ENCODE data around the gene NFIA.

The NFIA gene

DNA sequence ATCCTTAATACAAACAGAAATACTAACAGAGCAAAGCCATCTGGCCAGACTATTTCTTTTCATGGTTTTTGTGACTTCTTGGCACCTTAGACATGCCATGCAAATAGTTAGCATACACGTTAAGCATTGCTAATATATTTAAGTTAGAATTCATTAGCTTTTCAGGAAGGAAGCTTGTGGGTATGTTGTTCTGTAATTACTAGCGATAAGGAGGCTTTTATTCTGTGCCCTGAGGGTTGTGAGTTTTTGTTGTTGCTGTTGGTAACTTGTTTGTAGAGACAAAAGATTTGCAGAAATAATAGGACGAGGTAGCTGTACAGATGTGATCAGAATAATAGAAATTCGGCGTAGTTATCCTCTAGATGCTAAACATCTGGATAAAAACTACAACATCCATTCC, 337.3 kb downstream of the NFIA start:
- DNase-seq, result no peak

DNA sequence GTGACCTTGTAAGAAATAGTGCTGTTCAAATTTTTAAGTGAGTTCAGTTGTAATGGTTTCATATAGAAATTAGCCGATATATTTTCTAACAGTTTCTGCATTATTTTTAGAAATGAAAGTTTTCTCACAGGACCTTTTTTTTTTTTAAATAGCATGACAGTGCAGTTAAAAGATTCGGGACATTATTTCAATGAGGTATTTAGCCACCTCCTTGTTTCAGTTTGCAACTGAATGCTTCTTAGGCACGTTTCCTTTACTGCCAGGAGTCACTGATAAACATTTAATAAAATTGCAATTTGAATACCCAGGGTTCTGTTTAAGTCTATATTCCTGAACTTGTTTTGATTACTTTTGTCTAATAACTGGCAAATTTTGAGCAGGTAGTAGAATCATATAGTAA, 337.9 kb downstream of the NFIA start:
- no peak for DNase-seq

DNA sequence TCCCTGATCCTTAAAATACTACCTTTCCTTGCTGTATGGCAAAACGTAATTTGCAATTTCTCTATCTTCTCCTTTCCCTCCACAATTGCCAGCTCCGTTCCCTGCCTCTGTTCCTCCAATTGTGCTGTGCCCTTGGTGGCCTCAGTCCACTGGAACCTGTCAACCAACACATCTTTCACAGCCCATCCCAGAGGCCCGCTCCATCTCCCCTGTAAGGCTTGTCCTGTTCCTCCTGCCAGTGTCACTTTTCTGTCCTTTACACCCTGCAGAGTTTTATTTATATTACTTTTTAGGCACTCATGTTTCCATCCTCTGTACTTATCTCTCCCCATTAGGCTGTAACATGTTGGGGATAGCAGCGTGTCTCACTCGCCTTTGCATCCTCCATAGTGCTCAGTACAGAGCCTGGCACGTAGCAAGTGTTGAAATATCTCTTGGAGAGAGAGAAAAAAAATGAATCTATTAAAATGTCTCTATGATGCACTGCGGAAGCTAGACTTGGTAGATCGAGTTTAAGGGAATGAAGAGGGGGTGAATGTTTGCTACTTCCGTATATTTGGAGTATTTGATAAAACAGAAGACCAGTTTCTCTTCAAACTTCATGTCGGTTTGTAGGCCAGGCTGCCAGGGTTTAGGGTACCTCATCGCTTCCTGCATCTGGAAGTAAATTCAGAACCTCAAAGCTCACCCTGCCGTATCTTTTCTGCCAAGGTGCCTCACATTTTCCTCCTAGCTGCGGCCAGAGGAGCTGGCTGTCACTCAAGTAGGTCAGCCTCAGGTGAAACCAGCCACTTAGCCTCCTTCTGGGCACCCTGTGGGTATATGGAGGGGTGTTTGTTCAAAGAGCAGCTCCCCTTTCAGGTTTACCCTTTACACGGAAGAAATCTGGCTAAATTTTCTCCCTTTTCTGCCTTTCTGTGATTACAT, 338.8 kb downstream of the NFIA start:
- no peak for DNase-seq

DNA sequence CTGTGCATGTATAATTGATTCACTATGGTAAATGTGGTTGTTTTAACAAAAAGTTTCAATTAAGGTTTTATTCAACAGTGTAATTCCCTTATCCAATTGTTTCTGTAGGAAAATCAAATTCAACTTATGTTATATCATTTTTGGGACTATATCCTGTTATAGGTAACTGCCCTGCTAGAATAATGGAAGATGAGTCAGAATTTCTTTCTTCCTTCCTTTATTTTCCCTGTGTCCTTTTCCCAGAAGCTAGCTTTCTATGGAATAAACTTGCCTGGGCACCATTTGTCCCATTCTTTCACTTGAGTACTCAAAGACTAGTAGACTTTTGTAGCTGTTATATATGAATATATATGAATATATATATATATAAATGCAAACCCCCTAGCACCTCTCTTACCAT, 341.3 kb downstream of the NFIA start:
- DNase-seq, result no peak

- DNase-seq, result no peak
These were observed 342.0 kb downstream of the NFIA start for GRCh38 chr1:61424382-61424781.

GRCh38 chr1:61425040-61425439, 342.7 kb downstream of the NFIA start:
- no peak for DNase-seq

GRCh38 chr1:61426254-61426653, 343.9 kb downstream of the NFIA start:
- DNase-seq, result no peak

DNA sequence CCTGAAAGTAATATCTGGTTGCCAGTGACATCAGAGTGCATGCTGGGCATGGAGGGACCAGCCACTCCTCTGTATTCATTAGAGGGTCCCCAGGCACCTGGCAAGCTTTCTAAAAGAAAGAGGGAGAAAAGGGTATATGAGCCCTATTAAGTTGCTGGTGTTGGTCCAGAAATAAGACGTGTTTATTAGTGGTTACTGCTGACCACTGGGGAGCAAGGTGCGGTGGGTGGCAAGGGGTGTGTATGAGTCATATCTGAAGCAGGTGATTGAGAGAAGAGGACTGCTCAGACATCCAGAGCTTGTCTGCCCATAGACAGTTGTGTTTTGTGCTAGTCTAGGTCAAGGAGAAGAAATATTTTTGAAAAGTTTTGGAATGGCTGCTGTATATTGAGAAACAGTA, 344.5 kb downstream of the NFIA start:
- no peak for DNase-seq

GRCh38 chr1:61427510-61427909, 345.1 kb downstream of the NFIA start:
- DNase-seq, result no peak

DNA sequence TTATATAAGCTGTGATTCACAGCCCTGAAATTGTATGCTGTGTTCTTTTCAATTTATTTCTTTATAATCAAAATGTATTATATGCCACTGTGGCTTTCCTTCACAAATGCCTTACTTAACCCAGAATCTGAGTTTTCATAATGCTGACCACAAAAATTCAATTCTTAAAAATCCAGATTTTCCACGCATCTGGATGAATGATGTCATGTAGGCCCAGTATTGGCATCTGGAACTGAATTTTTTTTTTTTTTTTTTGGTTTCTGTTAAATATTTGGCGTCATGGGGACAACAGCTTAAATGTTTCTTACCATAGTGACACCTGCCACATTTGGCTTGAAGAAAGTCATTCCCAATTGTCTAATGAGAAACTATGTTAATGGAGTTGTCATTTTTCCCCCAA, 345.8 kb downstream of the NFIA start:
- no peak for DNase-seq

GRCh38 chr1:61432616-61433388, 350.4 kb downstream of the NFIA start:
- DNase-seq, result no peak

DNA sequence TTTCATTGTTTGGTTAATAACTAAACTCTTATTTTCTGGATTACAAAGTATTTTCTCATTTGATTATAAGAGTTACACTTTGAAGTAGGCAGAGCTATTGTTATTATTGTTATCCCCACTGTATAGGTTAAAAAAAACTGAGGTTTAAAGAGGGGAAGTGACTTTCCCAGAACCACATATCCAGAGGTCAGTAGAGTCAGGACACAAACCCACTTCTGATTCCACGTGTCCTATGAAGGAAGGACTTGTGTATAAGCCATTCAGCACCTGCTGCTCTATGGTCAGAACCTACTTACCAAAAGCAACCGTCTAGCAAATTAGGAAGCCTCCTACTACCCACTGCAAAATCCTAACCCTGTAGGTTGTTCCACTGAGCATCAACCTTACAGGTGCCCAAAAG, 351.3 kb downstream of the NFIA start:
- DNase-seq, result no peak

GRCh38 chr1:61434276-61434675, 351.9 kb downstream of the NFIA start:
- no peak for DNase-seq

GRCh38 chr1:61435226-61435625, 352.9 kb downstream of the NFIA start:
- DNase-seq, result no peak

- DNase-seq, result no peak
These were observed 353.7 kb downstream of the NFIA start for GRCh38 chr1:61436016-61436415.

DNA sequence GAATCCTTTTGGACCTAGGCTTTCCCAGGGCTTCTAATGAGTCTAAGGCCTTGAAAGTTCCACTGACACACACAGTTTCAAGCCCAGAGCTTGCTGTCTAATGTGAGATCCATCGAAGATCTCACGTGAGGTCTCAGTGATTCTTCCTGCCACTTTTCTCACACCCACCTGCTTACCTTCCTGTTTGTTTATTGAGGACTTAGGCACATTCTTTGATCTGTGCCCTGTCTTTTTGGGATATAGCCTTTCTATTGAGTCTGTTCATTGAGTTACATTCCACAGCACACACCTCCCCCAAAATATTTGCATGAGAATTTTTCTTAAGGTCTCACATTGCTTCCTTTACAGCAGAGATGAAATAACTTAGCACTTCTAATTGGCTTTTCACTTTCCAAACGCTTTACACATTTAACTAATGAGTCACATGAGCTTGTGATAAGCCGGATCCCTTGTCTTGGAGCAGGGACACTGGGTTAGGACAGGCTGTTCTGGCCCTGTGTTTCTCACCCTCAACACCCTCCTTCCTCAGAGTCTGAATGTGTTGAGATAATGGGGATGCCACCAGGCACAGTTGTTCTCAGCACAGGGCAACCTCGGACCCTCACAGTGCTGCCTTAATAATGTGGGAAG, 354.2 kb downstream of the NFIA start:
- no peak for DNase-seq

DNA sequence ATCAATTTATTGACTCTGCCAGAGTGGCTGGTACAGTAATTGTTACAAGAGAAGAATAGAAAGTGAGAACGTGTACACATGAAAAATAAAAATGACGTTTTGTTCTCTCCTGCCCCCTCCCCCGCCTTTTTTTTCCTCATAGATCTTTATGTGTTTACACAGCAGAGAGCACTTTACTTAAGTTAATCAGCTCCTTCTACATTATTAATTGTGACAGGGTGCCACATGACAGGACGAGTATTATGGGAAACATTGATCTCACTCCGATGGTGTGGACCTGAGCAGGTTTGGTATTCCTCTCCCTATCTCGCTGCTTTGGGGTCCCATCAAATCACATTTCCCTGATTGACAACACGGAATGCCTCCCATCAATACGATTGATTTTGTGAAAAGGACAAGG, 356.9 kb downstream of the NFIA start:
- DNase-seq, result no peak

DNA sequence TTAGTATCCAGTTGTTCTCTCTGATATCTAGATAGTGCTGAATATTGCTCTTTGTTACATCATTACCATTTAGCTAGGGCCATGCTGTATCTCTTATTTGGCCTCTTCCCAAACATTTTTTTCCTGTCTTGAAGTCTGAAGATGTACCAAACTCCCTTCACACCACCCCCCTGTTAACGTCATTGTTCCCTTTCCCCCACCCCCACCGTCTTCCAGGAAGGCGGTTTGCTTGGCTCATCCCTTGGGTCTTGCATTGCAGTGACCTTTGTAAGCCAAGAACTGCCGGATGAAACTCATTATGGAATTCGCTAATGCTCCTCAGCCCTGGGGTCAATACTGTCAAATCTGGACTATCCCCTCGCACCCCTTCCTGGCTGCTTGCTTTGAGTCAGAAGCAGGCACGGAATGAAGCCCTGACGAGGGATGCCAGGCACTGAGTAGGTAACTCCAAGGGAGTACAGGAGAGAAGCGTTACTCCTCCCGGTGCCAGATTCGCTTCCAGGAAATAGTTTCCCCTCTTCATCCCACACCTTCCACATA, 359.4 kb downstream of the NFIA start:
- no peak for DNase-seq

DNA sequence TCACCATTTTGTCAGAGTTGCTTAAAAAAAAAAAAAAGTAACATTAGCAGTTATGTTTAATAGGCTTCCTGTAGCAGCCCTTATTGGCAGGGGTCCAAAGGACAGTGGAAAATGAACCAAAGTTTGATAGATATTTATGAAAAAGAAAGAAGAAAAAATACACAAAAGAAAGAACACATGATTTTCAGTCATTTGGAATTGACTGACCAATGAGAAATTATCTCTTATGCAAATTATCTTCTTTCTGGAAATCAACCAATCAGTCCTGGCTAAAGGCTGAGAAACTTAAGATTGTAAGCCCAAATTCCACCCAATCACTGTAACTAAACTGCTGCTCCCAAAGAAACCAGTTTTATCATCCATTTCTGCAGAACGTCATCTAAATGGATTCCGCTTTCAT, 360.2 kb downstream of the NFIA start:
- DNase-seq, result no peak

GRCh38 chr1:61444288-61444687, 361.9 kb downstream of the NFIA start:
- DNase-seq, result no peak

DNA sequence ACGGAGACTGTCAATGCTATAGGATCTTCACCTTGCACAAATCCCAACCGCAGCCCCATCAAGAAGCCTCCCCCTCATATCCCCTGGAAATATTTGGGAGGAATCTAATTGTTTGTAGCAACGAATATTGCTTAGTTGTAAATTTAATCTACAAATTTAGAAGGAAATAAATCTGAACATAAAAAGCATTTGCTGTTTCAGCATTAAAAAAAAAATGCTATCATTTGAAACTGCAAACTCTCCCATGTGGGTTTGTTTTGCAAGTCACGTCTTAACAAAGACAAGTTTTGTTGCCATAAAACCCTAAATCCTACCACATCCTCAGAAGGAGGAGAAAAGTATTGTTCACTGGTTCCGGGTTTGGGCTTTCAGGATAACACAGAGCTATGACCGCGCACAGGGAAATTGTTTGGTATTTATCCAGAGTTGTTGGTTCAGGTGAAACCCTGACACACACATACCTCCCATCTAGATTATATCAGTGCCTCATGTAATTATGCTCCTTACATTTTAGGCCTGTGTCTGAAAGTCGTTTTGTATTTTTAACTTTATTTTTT, 363.0 kb downstream of the NFIA start:
- no peak for DNase-seq

GRCh38 chr1:61446531-61446991, 364.2 kb downstream of the NFIA start:
- DNase-seq, result no peak

Data from stimulated activated CD4-positive, alpha-beta T cell treated with anti-CD3 and anti-CD28 coated beads, Interleukin-4, amount 100 ng/mL, for 24 hours (primary cell).